ENCODE results near the gene SCAANT1.

Gene SCAANT1

DNA sequence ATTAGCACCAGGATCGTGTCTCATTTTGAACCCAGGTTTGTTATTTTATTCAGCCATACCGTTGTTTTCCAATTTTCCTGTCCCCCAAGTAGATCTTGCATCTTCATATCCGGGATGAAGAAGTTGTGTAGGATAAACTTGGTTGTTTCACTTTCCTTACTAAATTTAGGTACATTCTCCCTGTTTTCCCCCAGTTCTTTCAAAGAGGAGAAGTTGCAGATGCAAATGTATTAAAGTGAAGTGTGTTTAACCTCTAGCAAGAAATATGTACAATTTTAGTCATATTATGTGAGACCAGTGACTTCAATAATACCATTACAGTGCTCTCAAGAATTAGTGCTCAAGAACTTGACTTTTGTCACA is 47.2 kb downstream of the SCAANT1 start:
- Histone ChIP-seq H3K79me2 (peaks cover 11% of the 10 kb centered on the region), H3K4me3 (ENCODE audit: low read depth, low read length) (peak overlapping the region; percentile 65), H2AFZ (peak overlapping the region; percentile 78), H3K36me3 (ENCODE audit: control insufficient read depth, insufficient read depth, low read length) (no peaks in the 10 kb centered on the region), H3K27ac (peak overlapping the region; percentile 57), H3K9ac (no peak overlapping the region), H3K9me3 (ENCODE audit: control insufficient read depth, low read length) (no peaks in the 10 kb centered on the region), H3K4me1 (no peaks in the 10 kb centered on the region), H3K27me3 (ENCODE audit: control insufficient read depth, insufficient read depth, low read length) (no peaks in the 10 kb centered on the region), H3K4me2 (ENCODE audit: low read length) (peak overlapping the region; percentile 75)
- TF ChIP-seq, protein P1, sequence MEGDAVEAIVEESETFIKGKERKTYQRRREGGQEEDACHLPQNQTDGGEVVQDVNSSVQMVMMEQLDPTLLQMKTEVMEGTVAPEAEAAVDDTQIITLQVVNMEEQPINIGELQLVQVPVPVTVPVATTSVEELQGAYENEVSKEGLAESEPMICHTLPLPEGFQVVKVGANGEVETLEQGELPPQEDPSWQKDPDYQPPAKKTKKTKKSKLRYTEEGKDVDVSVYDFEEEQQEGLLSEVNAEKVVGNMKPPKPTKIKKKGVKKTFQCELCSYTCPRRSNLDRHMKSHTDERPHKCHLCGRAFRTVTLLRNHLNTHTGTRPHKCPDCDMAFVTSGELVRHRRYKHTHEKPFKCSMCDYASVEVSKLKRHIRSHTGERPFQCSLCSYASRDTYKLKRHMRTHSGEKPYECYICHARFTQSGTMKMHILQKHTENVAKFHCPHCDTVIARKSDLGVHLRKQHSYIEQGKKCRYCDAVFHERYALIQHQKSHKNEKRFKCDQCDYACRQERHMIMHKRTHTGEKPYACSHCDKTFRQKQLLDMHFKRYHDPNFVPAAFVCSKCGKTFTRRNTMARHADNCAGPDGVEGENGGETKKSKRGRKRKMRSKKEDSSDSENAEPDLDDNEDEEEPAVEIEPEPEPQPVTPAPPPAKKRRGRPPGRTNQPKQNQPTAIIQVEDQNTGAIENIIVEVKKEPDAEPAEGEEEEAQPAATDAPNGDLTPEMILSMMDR (IDR thresholded peaks at IDR 0.05): no peak

GRCh38 chr3:63864008-63864964 is 47.9 kb downstream of the SCAANT1 start:
- Histone ChIP-seq H3K27ac (peak overlapping the region; percentile 57), H3K4me1 (no peaks in the 10 kb centered on the region), H3K79me2 (peaks cover 11% of the 10 kb centered on the region), H3K4me3 (ENCODE audit: low read depth, low read length) (peak overlapping the region; percentile 65), H3K9ac (peak overlapping the region; percentile 41), H3K27me3 (ENCODE audit: control insufficient read depth, insufficient read depth, low read length) (no peaks in the 10 kb centered on the region), H3K36me3 (ENCODE audit: control insufficient read depth, insufficient read depth, low read length) (no peaks in the 10 kb centered on the region), H2AFZ (peak overlapping the region; percentile 78), H3K4me2 (ENCODE audit: low read length) (peak overlapping the region; percentile 75), H3K9me3 (ENCODE audit: control insufficient read depth, low read length) (no peaks in the 10 kb centered on the region)
- TF ChIP-seq, protein P1 (IDR thresholded peaks at IDR 0.05): no peak

- H3K36me3 ChIP-seq (ENCODE audit: control insufficient read depth, insufficient read depth, low read length): no peaks in the 10 kb centered on the region
- no peaks in the 10 kb centered on the region for H3K9me3 ChIP-seq (ENCODE audit: control insufficient read depth, low read length)
- peak within 1 kb of the TSS; percentile 96 for H3K9ac ChIP-seq
- H3K79me2 ChIP-seq: peaks cover 11% of the 10 kb centered on the region
- no peaks in the 10 kb centered on the region for H3K27me3 ChIP-seq (ENCODE audit: control insufficient read depth, insufficient read depth, low read length)
- H3K4me2 ChIP-seq (ENCODE audit: low read length): peak within 1 kb of the TSS; percentile 94
- peak within 1 kb of the TSS; percentile 99 for H2AFZ ChIP-seq
- peak within 1 kb of the TSS; percentile 95 for H3K4me3 ChIP-seq (ENCODE audit: low read depth, low read length)
- TF ChIP-seq, protein P1 (IDR thresholded peaks at IDR 0.05): no peak
- H3K4me1 ChIP-seq: no peaks in the 10 kb centered on the region
- peak within 1 kb of the TSS; percentile 77 for H3K27ac ChIP-seq
These were observed 48.8 kb downstream of the SCAANT1 start, which contains the start of the genes ATXN7 and THOC7 for GRCh38 chr3:63863150-63864007. ATXN7 (plus strand) TSS chr3:63863867; CDS start chr3:63912599, 48,732 bp downstream. THOC7 (minus strand) TSS chr3:63863805; CDS start chr3:63863790, 15 bp downstream.

DNA sequence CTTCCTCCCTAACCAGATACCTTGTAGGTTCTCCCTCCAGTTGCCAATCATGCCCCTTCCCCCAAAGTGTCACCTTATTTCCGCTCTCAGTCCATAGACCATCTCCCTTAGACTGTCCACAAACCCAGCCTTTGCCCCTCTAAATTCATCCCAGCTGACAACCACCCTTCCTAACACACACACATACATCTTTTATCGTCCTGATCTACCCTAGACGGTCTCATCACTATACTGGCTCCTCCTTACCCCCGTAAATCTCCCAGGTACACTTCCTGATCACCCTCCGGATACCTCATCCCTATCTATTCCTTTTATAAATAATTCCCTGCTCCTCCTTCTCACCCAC is 49.4 kb downstream of the SCAANT1 start:
- TF ChIP-seq, protein P1 (IDR thresholded peaks at IDR 0.05): no peak
- H3K36me3 ChIP-seq (ENCODE audit: control insufficient read depth, insufficient read depth, low read length): no peaks in the 10 kb centered on the region
- H3K9ac ChIP-seq: peak overlapping the region; percentile 96
- no peak overlapping the region for H3K27ac ChIP-seq
- H3K4me3 ChIP-seq (ENCODE audit: low read depth, low read length): peak overlapping the region; percentile 95
- no peaks in the 10 kb centered on the region for H3K4me1 ChIP-seq
- H2AFZ ChIP-seq: peak overlapping the region; percentile 99
- peak overlapping the region; percentile 94 for H3K4me2 ChIP-seq (ENCODE audit: low read length)
- H3K9me3 ChIP-seq (ENCODE audit: control insufficient read depth, low read length): no peaks in the 10 kb centered on the region
- H3K79me2 ChIP-seq: peaks cover 11% of the 10 kb centered on the region
- H3K27me3 ChIP-seq (ENCODE audit: control insufficient read depth, insufficient read depth, low read length): no peaks in the 10 kb centered on the region

All from parathyroid adenoma (tissue), 2 donors.